ENCODE measurements around the gene CASP7.

Gene CASP7

DNA sequence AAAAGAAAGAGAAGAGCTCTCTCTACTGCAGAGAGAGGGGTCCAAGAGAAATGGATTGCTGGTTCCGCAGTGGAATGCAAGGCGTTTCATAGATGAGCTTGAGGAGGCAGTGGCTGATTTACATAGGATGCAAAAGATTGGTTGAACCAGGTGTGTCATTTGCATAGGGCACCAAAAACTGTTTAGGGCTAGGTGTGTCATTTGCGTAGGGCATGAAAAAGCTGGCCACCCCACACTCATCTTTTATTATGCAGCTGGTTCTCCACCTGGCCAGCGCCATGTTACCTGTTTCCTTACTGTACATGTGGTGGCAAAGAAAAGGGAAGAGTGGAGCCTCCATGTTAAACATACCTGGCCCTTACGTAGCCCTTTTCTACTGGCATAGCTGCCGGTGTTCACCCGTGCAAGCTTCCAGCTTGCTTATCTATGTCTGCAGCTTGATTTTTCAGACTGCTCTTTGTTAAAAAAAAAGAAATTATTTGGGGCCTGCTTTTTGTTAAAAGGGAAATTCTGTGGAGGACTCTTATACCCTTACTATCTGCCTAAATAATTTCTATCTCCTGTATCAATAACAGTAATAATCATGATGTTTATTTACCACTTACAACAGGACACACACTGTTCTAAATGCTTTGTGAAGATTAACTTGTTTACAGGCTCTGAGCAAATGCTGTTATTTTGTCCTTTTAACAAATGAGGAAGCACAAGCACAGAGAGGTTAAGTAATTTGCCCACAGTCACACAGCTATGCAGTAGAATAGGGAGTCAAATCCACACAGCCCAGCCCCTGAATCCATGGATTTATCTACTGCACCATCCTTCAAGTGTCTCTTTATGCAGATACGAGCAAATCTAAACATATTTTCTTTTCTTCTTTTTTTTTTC, 33.3 kb downstream of the CASP7 start:
- DNase-seq (ENCODE audit: low spot score), result no peak

DNA sequence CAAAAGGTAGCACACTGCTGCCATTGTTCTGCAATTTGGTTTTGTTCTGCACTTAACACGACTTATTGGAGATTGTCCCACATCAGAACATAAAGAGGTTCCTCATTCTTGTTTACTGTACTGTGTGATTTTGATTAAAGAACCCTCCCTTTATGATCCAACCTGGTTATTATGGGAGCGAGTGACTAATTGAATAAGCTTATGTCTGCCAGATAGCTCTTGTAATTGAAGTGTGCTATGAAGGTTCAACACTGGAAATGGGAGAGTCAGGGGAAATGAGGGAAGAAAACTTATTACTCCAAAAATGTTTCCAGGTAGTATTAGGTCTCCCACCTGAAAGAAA, 33.9 kb downstream of the CASP7 start:
- DNase-seq (ENCODE audit: low spot score), result no peak

DNA sequence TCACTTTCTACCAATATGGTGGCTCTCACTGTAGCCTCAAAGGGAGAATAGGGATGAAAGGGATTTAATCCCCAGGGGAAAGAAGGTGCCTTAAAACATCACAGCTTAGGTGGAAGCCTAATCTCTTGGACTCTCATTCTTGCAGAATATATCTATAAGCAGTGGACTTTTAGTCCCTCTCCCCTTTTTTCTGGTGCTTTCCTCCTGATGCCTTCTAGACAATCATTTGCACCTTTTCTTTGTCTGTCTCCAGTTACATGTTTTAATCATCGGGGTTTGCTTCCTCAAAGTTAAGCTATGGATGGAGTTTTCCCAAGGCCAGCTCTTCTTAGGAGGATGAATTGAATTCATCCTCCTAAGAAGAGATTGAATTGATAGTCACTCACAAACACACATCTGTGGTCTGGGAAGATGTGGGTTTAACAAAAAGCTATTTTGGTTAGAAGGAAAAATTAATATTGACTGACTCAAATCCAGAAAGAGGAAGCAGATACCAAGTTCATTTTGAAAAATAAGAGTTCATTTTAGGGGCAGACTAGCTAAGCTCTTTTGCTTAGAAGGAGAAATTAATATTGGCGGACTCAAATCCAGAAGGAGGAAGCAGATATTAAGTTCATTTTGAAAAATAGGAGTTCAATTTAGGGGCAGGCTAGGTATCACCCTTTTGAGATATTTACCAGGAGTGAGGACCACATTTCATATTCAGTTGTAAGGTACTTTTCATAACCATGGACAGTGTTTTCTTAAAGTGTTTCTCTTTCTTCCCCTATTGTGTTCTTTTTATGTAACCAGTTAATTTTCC, 36.6 kb downstream of the CASP7 start:
- DNase-seq (ENCODE audit: low spot score), result no peak

DNA sequence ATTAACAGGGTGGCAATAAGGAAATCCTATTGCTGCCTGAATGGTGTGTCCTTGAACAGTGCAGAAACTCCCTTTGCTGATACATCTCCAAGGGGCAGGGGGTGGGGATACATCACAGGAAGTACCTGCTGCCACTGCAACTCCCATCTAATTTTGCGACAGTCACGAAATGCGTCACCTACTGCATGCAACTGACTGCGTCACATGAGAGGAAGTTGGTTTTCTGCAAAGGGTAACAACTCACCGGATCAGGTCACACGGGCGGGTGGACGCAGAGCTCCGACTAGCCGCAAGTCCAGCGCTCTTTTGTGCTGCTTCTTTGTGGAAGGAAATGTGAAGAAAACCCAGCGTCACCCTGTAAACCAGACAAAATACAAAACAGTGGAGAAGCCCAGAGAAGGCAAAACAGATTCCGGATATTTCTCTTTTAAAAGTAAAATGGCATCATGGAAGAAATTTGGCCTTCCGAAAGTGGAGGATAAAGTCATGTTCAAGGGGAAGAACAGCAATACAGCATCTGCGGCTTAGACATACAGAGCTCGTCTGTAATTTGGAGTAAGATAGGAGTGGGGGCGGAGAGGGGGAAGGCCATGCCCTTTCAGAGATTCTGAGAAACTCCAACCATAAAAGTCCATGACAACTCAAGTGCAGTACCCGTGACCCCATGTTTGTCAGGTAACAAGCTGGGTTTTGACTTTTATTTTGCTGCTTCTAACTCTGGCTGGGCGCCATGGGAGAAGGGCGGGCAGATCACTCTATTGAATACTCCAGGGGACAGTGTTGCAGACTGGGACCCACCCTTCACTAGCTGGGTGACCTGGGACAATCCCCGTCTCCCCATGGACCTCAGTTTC, 39.5 kb downstream of the CASP7 start:
- DNase-seq (ENCODE audit: low spot score), result no peak

DNA sequence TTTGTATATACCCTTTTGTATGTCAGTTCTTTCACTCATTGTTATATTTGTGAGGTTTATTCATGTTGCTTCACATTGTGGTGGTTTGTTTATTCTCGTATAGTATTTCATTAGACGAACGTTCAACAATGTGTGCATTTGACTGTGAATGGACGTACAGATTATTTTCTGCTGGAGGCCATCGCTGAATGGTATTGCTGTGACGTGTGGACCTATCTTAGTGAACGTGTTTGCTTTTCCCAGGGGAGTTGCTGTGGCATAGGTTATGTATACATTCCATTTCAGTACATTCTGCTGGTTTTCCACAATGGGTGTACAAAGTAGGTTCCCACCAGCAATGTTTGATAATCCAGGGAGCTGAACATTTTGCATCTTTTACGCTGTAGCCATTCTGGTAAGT, 40.7 kb downstream of the CASP7 start:
- no peak for DNase-seq (ENCODE audit: low spot score)

DNA sequence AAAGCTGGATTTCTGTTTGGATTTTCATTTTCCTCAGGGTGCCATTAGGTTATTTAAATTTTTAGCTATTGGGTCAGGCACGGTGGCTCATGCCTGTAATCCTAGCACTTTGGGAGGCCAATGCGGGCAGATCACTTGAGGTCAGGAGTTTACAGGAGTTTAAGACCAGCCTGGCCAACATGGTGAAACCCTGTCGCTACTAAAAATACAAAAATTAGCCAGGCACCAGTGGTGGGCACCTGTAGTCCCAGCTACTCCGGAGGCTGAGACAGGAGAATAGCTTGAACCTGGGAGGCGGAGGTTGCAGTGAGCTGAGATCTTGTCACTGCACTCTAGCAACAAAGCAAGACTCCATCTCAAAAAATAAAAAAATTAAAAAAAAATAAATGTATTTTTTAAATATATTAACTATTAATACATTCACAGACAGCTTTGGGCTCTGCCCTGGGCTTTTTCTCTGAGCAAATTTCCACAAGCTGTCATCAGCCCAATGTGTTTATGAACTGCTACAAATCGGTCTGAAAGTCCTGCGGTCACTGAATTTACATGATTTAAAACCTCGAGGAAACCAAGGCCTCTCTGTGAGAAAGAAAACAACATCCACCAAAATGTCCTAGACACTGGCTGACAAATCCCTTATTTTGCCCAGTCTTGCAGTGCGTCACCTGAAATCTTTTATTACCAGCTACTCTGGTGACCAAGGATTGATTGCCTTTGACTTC, 52.6 kb downstream of the CASP7 start:
- DNase-seq (ENCODE audit: low spot score), result no peak

DNA sequence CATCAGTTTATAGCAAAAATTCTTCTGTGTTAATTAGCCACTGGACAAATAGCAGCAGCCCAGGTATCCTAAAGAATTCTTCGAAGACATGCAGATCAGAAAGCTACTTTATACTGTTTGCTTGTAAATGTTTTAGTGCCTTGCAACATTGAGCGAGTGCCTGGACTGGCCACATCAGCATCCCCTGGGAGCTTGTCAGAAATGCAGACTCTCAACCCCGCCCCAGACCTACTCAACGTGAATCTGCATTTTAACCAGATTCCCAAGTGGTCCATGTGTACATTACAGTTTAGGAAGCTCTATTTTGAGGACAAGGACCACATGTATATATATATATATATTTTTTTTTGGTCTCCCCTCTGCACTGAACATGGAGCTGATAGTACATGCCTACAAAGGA, 53.3 kb downstream of the CASP7 start:
- no peak for DNase-seq (ENCODE audit: low spot score)

DNA sequence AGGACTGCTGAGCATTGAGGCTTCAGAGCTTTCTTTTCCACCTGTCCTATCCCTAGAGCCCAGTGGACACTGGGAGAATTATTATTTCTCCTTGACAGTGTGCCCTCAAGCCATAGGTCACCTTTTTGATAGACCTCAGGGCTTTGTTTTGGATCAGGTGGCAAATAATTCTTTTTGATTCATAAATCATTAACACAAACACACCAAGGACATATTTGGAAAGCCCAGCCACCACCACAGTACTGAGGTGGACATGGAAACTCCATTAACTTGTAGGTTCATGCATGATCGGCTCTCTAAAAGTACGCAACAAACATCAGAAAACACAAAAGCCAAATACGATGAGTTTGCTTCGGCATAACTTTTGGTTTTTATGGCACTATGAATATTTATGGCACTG, 53.9 kb downstream of the CASP7 start:
- DNase-seq (ENCODE audit: low spot score), result no peak

DNA sequence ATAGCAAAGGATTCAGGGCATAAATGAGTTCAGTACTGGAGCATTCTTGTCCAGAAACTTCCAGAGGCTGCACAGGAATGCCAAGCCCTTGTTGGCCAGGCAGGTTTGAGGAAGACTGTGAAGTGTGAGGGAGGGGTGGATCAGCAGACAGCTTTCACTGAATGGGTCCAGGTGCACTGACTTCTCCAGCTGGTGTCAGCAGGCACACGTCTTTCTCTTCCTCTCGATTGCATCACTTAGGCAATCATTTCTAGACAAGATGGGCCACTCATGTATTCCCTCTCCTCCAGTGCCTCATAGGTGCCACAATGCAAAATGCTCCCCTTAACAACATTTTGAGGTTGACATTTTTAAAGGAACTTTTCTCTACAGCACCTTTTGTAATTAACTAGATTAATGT, 56.2 kb downstream of the CASP7 start:
- DNase-seq (ENCODE audit: low spot score), result no peak

DNA sequence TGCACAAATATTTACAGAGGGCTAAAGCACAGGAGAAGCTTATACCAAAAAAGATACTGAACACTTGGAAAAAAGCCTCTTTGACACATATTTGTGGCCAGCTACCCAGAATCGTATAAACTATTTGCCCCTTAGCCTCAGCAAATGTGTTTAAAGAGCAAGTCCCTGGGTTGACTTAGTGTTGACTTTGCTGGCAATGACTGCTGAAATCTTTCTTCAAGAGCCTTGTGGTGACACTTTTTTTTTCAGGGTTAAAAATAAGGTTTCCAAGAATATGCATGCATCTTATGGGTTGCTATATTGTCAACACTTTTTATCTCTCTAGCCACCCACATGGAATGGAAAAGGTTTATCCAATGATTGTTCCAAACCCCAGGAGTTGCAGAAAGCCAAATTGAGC, 56.9 kb downstream of the CASP7 start:
- DNase-seq (ENCODE audit: low spot score), result no peak

DNA sequence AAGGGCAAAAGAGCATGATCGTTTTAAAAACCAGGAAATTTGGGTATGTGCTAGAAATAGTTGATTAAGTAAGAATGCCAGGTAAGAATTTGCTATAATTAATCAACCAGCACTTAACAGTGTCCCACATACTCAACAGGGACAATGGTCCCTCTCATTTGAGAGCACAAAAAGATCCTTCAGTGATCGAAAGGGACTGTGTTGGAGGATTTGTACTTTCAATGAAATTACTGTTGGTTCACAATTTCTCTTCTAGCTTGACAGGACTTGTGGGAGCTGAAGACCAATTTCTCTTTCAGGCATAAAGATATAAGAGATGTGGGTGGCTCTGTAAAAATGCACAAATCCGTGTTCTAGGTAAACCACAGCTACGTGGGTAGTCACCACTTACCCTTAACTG, 59.3 kb downstream of the CASP7 start:
- DNase-seq (ENCODE audit: low spot score), result no peak

DNA sequence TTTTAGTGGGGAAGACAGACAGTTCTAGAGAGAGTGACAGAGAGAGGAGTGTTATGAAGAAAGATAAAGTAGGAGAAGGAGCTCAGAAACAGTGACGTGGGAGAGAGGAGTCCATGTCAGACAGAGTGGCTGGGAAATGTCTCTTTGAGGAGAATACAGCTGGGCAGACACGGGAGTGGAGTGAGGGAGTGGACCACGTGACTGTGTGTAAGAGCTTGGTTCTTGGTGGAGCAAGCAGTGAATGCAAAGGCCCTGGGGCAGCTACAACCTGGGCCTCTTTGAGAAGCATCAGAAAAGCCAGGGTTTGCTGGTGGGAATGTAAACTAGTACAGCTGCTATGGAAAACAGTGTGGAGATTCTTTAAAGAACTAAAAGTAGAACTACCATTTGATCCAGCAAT, 59.9 kb downstream of the CASP7 start:
- DNase-seq (ENCODE audit: low spot score), result no peak

DNA sequence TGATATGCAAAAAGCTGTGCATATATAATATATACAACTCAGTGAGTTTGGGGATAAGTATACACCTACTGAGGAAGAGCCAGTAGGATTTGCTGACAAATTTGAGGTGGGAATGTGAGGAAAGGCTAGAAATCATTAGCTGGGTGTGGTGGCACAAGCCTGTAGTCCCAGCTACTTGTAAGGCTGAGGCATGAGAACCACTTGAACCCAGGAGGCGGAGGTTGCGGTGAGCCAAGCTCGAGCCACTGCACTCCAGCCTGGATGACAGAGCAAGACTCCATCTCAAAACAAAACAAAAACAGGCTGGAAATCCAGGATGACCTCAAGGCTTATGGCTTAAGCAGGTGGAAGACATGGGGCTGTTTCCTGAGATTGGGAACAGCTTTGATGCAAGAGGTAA, 61.1 kb downstream of the CASP7 start:
- DNase-seq (ENCODE audit: low spot score), result no peak

DNA sequence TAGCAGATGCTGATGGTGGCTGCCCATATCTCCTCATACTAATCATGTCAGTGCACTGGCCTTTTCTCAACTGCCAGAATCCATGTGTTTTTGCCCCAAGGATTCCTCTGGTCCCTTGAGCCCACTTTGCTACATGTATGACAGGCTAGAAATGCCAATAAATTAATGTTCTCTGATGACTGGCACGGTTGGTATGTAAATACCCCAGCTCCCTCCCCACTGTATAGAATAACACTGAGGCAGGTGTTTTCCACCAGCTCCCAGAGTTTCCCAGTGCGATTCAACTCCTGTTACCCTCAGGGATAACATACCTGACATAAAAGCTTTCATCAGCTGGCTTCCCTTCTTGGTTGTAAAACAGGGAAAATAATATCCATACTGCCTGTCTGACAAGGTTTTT, 62.8 kb downstream of the CASP7 start:
- DNase-seq (ENCODE audit: low spot score), result no peak

DNA sequence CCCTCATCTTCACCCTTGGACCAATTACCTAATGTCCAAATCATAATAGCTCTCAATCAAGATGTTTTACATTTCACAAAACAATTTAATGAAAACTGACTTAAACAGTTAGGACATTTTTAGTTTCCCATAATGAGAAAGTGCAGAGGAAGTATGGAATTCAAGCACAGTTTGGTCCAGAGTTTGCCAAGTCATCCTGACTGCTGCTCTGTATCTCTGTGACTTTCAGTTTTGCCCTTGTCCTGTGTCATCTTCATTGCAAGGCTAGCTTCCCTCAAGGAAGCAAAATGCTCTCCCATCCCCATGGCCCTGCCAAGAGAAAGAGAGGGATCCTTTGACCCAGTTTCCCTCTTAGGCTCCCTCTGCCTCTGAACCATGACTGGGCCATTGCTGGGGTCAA, 63.9 kb downstream of the CASP7 start:
- no peak for DNase-seq (ENCODE audit: low spot score)

DNA sequence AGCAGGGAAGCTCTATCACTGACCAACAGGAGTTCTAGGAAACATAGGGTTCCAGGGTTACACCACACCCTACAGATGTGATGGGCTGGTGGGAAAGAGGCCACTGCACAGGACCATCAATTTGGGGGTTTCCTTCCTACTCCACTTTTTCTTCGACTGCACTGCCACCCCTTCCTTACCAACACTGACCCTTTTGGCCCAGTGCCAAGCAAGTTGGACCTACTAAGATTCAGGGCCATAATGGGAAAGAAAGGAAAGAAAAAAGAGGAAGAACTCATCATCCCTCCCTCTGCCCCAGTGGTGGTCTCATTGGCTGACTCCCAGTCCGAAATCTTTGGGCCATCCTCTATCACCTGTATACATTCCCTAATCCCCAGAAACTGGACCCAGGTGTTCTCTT, 65.7 kb downstream of the CASP7 start:
- DNase-seq (ENCODE audit: low spot score), result no peak

DNA sequence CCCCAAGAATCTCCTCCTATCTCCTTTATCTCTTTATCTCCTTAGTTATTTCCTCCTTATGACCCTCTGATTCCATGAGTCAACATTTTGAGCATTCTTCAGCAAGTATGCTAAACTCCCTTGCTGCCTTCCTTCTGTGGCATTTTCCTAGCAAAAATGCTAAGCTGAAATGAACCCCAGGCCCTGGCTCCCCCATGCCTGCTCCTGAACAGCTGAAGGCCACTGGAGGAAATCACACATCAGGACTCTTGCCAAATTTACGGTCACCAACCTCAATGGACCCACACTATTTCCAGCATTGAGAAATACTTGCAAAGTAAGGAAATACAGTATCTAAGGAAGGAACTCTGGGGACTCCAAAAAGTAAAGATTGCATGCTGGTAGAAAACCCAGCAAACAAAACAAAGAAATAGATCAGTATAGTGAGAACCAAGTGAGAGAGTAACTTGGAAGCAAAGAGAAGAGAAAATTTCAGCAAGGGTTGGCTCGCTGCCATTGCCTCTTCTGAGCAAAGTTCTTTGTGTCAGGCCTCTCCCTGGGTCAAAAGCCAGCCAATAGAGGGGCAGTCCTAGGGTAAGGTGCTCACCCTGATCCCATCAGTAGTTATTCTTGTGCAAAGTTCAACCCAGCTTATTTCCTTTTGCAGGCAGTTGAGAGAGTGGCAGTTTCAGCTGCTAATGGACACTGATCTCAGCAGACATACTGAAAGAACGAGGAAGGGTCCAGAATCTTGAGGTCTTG, 66.7 kb downstream of the CASP7 start:
- peak; percentile 32 for DNase-seq (ENCODE audit: low spot score)

DNA sequence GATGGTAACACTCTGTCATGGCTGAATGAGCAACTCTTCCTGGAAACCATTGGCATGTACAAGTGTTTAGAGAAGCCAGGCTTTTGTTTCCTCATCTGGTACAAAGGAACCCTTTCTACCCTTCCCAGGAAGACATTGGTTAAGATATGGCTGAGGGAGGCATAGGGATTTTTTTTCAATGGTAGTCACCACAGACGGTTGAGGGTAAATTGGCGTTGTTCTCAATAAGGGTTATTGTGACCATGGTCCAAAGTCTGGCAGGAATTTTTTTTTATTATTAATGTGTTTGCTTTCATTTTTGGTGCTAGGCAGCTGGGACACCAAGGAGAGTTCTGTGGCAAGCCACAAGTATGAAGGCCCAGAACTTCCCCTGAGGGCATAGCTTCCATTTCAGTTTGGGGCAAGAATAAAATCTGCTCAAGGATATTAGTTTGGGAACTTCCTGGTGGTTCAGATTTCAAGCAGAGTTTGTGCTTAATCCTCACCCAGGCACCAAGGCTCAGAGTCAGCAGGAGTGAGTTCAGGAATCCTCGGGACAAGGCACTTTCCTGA, 71.5 kb downstream of the CASP7 start, which contains the start of gene PLEKHS1:
TSS of gene PLEKHS1 (plus strand) at position 502 of the 552 bp plus-strand sequence. CDS start 3,596 bp downstream, outside the sequence.
- DNase-seq (ENCODE audit: low spot score), result peak; percentile 47

DNA sequence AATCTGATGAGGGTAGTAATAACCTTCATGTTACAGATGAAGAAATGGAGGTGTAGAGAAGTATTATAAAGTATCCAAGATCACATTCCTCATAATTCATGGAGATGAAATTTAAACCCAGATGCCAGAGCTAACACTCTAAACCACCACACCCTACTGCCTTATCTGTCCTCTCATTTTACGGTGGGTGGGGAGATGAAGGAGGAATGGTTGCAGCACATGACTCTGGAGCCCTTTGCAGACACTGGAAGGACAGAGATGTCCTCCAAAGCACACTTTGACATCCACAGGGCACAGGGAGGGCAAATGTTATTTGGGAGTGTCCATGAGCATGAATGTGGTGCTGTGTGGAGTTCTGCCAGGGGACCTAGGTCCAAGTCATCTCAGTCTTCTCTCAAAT, 72.8 kb downstream of the CASP7 start:
- no peak for DNase-seq (ENCODE audit: low spot score)

DNA sequence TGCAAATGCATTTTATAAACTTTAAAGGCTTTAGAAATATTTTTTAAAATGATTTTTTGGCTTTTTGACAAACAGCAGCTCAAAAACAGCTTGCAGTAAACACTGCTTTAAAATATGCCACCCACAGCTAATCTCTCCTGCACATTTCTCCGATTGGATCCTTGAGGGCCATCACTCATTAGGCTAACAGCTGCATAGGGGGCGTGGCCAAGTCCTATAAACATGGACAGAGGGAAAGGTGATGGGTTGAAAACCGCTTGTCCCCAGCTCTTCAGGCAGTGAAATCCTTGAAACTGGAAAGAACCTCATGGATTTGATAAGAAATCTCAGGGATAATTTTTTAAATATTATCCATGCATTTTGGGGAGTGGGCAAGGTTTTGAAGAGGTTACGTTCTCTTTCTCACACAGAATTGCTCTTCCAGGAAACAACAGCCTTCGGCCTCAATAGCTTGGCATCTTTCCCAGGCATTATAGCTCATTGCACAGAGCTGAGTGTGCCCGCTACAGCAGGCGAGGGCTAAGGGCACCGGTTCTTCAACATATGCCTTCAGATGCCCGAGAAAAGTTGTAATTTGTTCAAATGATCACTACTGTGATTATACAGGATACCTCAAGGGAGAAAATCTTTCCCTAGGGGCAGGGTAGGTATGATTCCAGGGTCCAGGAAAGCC, 73.4 kb downstream of the CASP7 start:
- peak; percentile 48 for DNase-seq (ENCODE audit: low spot score)

All from LoVo (cell line).